Measurements from ENCODE around the gene CYP39A1.
"Not testable (repeated sequence)": the region's sequence is repeated elsewhere in the genome, so short reads cannot be mapped to it uniquely, and the experiment has no call there.

Gene CYP39A1

GRCh38 chr6:46648869-46649492 lies 3.6 kb downstream of the CYP39A1 start:
- DNase-seq (ENCODE audit: low read depth in 2 of 2): no peak

- DNase-seq (ENCODE audit: low read depth in 2 of 2): not testable (repeated sequence)
Observed at GRCh38 chr6:46648108-46648507, 4.5 kb downstream of the CYP39A1 start.

GRCh38 chr6:46645265-46645664 lies 7.4 kb downstream of the CYP39A1 start:
- no peak for DNase-seq (ENCODE audit: low read depth in 2 of 2)

DNA sequence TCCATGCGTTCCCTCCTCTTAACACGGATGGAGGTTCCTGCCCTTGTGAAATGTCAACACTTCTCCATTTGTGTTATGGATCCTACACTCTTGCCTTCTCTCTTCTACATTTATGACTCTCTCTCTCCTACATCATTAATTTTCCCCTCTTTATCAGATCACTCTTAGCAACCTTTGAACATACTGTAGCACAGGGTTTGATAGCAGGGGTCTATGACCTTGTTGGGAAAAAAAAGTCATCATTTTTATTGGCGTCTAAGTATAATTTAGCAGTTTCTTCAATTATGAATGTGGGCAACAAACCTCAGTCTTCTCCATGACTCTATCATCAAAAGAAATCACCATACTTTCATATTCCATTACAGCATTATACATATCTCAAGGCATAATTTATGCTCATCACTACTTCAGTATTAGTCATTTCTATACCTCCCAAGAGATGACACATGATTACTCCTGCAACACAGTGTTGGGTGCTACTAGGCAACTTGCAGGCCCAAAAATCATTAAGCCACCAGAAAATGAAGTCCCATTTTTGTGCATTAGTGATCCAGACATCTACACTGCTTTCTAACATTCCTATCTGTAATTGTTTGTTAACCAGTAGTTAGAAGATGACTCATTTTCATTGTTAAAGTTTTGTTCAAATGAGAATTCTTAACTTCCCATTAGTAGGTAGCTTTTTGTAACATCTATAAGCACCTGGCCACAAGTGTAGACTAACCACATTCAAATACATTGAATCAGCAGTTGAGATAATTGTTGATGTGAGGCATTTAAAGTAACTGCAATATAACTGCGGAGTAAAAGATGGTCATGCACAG lies 9.5 kb downstream of the CYP39A1 start:
- DNase-seq (ENCODE audit: low read depth in 2 of 2): peak in 1 of 2 donors; percentile 1

- no peak for DNase-seq (ENCODE audit: low read depth in 2 of 2)
Observed at GRCh38 chr6:46638650-46639049, 14.0 kb downstream of the CYP39A1 start.

DNA sequence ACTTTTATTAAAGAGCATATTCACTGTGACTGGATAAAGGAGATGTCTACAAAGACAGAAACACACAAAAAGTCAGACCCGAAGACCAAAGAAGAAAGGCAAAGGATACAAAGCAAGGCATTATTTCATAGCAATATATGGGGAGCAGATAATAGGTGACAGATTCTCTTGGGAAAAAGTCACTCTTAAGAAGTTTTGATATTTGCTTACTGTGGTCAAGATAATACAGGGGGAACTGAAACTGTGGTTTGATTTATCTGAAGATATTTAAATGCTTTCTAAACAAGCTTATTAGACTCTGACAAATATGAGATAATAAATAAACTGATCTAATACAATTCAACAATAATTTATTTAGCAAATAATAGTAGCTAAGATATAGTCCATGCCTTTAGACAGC lies 14.7 kb downstream of the CYP39A1 start:
- no peak for DNase-seq (ENCODE audit: low read depth in 2 of 2)

GRCh38 chr6:46637145-46637544 lies 15.5 kb downstream of the CYP39A1 start:
- DNase-seq (ENCODE audit: low read depth in 2 of 2): no peak

DNA sequence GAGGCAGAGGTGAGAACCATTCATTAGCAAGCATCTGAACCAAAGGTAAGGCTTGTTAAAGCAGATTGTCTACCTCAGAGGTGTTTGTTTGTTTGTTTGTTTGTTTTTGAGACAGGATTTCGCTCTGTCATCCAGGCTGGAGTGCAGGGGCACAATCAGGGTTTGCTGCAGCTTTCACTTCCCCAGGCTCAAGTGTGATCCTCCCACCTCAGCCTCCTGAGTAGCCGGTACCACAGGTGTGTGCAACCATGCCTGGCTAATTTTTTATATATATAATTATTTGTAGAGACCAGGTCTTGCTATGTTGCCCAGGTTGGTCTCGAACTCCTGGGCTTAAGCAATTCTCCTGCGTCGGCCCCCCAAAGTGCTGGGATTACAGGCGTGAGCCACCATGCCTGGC lies 17.2 kb downstream of the CYP39A1 start:
- DNase-seq (ENCODE audit: low read depth in 2 of 2): no peak

DNA sequence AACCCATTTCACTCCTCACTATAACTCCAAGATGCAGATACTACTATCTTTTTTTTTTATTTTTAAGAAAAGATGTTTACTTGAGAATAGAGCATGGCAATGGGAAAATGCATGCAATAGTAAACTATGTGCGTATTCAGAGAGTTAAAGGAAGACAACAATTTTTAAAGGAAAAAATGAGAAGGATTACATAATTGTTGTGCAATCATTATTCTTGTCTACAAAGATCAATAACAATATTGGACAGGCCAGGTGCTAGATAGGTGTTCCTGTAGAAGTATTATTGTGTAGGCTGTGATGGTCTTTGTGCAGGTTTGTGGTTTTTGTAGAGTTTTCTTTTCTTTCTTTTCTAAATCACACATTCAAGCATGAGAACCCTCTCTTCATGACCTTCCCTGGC lies 20.6 kb downstream of the CYP39A1 start:
- DNase-seq (ENCODE audit: low read depth in 2 of 2): no peak

- DNase-seq (ENCODE audit: low read depth in 2 of 2): no peak
Observed at GRCh38 chr6:46629691-46630090, 22.9 kb downstream of the CYP39A1 start.

DNA sequence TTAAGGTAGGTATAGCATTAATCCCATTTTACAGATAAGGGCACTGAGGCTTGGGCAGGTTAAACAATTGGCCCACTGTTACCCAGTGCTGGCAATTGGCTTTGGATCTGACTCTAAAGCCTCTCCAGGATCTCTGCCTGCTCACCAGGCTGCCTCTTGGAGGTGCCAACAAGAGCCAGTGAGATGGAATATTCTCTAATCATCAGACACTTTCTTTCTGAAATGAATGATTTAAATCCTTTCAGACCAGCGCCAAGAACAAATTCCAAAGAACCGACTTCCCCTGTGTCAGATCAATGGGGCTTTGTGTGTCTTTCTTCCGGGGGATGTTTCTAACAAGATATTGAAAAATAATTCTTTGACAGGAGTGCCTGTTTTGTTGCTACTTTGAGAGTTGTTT lies 23.6 kb downstream of the CYP39A1 start:
- DNase-seq (ENCODE audit: low read depth in 2 of 2): no peak

GRCh38 chr6:46628498-46628897 lies 24.1 kb downstream of the CYP39A1 start:
- no peak for DNase-seq (ENCODE audit: low read depth in 2 of 2)

DNA sequence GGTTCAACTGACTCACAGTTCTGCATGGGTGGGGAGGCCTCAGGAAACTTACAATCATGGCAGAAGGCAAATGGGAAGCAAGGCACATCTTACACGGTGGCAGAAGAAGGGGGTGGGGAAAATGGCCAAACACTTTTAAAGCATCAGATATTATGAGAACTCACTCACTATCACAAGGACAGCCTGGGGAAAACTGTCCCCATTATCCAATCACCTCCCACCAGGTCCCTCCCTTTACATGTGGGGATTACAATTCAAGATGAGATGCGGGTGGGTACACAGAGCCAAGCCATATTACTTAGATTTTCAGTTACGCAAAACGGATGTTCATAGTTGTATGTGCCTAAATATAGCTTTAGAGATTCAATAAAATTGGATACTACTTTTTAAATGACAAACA lies 25.6 kb downstream of the CYP39A1 start:
- no peak for DNase-seq (ENCODE audit: low read depth in 2 of 2)

GRCh38 chr6:46626228-46626909 lies 26.2 kb downstream of the CYP39A1 start:
- DNase-seq (ENCODE audit: low read depth in 2 of 2): no peak

DNA sequence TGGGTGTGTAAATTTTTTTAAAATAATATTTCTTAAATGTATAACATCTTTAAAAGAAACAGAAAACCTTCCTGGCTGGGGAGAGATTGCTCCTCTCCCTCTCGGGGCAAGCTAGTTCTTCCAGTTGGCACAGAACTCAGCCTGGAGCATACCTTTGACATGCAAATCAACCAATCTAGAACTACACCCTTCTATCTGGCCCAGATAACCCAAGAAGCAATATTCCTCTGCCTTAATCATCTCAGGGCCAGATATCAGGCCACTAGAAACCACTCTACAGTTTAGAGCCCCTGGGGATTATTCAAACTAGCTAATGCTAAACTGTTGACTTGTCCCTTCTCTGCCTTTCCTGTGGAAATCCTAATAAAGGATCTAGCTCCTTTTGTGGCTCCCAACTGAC lies 33.9 kb downstream of the CYP39A1 start:
- DNase-seq (ENCODE audit: low read depth in 2 of 2): no peak

DNA sequence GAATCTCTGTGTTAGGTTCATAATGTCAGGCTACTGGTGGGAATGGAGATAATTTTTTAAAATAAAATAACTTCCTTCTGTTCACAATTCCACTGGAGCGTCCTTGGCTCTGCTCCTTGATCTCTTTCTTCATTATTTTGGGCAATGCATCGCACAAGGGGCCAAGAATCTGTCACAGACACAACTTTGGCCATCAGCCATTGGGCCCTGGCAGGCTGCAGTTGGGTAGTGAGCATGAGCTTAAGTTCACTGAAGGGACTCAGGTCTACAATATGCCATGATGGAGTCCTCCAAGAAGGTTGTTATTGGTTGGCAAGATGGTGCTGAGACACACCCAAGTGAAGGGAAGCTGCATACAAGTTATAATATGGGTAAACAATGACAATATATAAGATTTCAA lies 40.0 kb downstream of the CYP39A1 start:
- DNase-seq (ENCODE audit: low read depth in 2 of 2): no peak

GRCh38 chr6:46610862-46611553 lies 41.6 kb downstream of the CYP39A1 start:
- no peak for DNase-seq (ENCODE audit: low read depth in 2 of 2)

DNA sequence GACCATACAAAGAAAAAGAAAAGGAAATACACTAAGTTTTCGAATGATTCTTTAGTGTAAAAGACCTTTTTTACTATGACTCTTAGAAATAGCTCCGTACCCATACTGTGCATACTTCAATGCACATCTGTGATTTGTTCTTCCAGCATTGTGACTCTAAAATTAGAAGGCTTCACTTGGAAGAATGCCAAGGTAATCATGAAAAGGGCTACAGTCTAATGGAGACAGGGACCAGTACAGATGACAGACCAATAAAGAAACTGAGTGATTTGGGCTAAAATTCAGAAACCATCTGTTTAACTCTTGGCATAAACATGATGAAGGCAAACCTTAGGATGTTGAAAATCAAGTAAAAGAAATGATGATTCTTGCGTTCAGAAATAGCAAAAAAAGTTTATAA lies 46.3 kb downstream of the CYP39A1 start:
- no peak for DNase-seq (ENCODE audit: low read depth in 2 of 2)

- no peak for DNase-seq (ENCODE audit: low read depth in 2 of 2)
Observed at GRCh38 chr6:46605091-46605797, 47.4 kb downstream of the CYP39A1 start.

DNA sequence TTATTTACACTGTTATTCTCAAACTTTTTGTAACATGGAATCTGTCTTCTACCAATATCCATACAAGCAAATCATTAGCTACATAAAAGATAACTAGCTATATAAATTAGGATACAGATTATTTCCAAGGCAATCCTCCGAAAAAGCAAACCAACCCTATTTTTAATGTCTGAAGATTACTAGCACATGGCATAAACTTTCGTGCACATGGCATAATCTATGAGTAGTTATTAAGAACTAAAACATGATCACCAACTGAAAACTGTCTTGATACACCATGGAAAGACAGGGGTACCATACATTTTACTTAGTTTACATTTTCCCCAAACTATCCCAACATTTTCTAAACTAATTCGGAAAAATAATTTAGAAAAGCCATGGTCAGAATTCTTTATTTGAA lies 54.4 kb downstream of the CYP39A1 start:
- DNase-seq (ENCODE audit: low read depth in 2 of 2): no peak

GRCh38 chr6:46592740-46593139 lies 59.9 kb downstream of the CYP39A1 start:
- no peak for DNase-seq (ENCODE audit: low read depth in 2 of 2)

DNA sequence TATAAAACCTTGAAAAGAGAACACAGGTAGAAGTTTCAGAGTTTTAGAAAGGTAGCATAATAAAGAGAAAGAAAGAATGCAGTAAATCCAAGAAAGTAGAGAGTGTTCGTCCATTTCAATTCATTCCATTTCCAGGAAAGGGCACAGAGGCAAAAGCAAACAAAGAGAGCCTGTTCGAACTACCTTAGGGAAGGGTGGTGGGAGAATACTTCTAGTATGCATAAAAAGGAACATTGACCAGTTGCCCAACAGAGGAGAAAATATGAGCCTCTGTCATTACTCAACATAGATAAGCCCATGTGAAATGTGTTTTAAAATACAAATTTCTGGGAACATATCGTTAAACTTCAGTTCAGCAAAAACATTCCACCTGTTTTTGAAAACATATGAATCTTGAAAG lies 60.6 kb downstream of the CYP39A1 start:
- no peak for DNase-seq (ENCODE audit: low read depth in 2 of 2)

Data from stimulated activated CD4-positive, alpha-beta T cell treated with anti-CD3 and anti-CD28 coated beads, Interleukin-4, amount 100 ng/mL, for 48 hours (primary cell).